Karpas-422 (cell line): ENCODE results near the gene RAI2. TPM values are rescaled to one million over a fixed set of nuclear protein-coding genes. Genes with fewer than 3 reads are reported as not detected.

Experiments used
- DNase-seq: peaks from one replicate; pipeline ENCODE4 v3.0.0-alpha.2; 2015
- H2AFZ ChIP-seq: fragments of 200-600 bp; sonication (generic); 2 replicates; pipeline ENCODE4 v1.6.1; 2014; ENCODE audit warnings: antibody characterized with exemption, low read length, mixed read lengths
- H3K27ac ChIP-seq: fragments of 200-600 bp; sonication (generic); 2 replicates; pipeline ENCODE4 v1.5.1; 2014; ENCODE audit warnings: mild to moderate bottlenecking, low read length, moderate library complexity
- H3K27me3 ChIP-seq: fragments of 200-600 bp; sonication (generic); 2 replicates; pipeline ENCODE4 v1.6.1; 2014; ENCODE audit warnings: low read length, mixed read lengths
- H3K36me3 ChIP-seq: fragments of 200-600 bp; sonication (generic); 2 replicates; pipeline ENCODE4 v1.6.1; 2014; ENCODE audit warnings: low read length, mixed read lengths; ENCODE audit not compliant: insufficient read depth
- H3K4me1 ChIP-seq: fragments of 200-600 bp; sonication (generic); 2 replicates; pipeline ENCODE4 v1.6.1; 2014; ENCODE audit warnings: mild to moderate bottlenecking, low read length, mixed read lengths
- H3K4me2 ChIP-seq: fragments of 200-600 bp; sonication (generic); 2 replicates; pipeline ENCODE4 v1.6.1; 2014; ENCODE audit warnings: low read length, low read depth, mild to moderate bottlenecking; ENCODE audit not compliant: poor library complexity, severe bottlenecking
- H3K4me3 ChIP-seq: fragments of 200-600 bp; sonication (generic); 2 replicates; pipeline ENCODE4 v1.5.1; 2014; ENCODE audit warnings: mild to moderate bottlenecking, antibody characterized with exemption, low read length, mixed read lengths
- H3K79me2 ChIP-seq: fragments of 200-600 bp; sonication (generic); 2 replicates; pipeline ENCODE4 v1.6.1; 2014; ENCODE audit warnings: mild to moderate bottlenecking, low read length, mixed read lengths
- H3K9ac ChIP-seq: fragments of 200-600 bp; sonication (generic); 2 replicates; pipeline ENCODE4 v1.6.0; 2014; ENCODE audit warnings: low read length
- H3K9me2 ChIP-seq: fragments of 200-600 bp; sonication (generic), shearing (Covaris generic); replicated peaks from 2 replicates; pipeline ENCODE4 v1.6.0; 2014; ENCODE audit warnings: mild to moderate bottlenecking, low read length, moderate library complexity; ENCODE audit not compliant: insufficient read depth
- H3K9me3 ChIP-seq: fragments of 300-700, 200-600 bp; sonication (generic); 2 replicates; pipeline ENCODE4 v1.6.1; 2014; ENCODE audit warnings: low read length, mixed read lengths
- H4K20me1 ChIP-seq: fragments of 200-600 bp; sonication (generic); 2 replicates; pipeline ENCODE4 v1.6.1; 2014; ENCODE audit warnings: mild to moderate bottlenecking, antibody characterized with exemption, low read length, low read depth; ENCODE audit not compliant: insufficient read depth
- total RNA-seq: library from RNA; depleted of rRNA; stranded (reverse); fragments of >200 nt; shearing (Covaris generic); gene quantifications from 2 replicates; pipeline ENCODE4 v1.2.3, GENCODE V29; 2014; ENCODE audit warnings: low replicate concordance; rRNA removed

The RAI2 gene
- total RNA-seq: not detected in 2 replicates

DNA sequence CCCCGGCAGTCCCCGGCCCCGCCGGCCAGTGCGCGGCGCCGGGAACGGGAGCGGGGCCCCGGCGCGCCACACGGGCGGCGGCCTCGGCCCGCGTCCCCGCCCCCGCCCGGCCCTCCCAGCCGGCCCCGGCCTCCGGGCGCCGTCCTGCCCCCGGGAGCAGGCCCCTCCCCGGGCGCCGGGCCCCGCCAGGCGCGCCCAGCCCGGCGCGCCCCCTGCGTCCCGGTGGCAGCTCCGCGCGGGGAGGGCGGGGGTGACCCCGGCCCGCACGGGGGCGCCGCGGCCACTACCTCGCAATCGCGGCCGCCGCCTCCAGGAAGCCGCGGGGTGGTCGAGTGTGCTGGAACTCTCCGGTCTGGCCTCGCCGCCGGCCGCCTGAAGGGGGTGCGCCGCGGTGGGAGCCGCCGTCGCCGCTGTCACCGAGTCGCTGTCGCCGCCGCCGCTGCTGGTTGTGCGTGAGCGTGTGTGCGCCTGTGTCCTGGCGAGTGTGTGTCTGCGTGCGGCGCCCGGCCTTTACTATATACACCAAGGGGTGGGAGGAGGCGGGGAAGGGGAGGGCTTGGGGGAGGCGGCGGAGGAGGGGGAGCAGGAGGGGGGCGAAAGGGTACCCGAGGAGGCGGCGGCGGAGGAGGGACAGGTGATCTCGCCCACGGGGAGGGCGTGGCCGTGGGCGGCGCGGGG, at the start of gene RAI2:
RAI2 (minus strand) TSS at position 488 of the 678 bp plus-strand sequence. CDS start 59,288 bp downstream, outside the sequence.
- Histone ChIP-seq H3K4me3 (no peak within 1 kb of the TSS), H2AFZ (no peak within 1 kb of the TSS)
- no peak for DNase-seq

DNA sequence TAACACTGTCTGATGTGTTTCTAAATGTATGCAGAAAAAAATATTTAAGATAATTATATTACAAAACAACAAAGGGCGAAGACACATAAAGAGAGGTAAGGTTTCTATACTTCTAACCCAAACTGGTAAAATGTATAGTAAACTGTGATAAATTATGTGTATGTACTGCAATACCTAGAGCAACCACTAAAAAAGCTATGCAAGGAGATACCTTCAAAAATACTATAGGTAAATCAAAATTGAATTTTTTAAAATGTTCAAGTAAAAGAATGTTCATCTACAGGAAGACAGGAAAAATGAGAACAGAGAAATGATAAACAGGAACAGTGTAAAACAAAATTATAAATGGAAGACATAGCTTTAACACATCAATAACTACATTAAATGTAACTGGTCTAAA, 27.3 kb upstream of the RAI2 start:
- Histone ChIP-seq H3K36me3 (no peaks in the 10 kb centered on the region), H2AFZ (no peak overlapping the region), H3K9me3 (no peaks in the 10 kb centered on the region), H3K79me2 (no peaks in the 10 kb centered on the region), H3K27me3 (no peaks in the 10 kb centered on the region), H3K27ac (no peak overlapping the region), H3K4me2 (no peak overlapping the region), H3K4me3 (no peak overlapping the region), H4K20me1 (no peaks in the 10 kb centered on the region), H3K9me2 (no peaks in the 10 kb centered on the region), H3K9ac (no peak overlapping the region), H3K4me1 (no peaks in the 10 kb centered on the region)
- no peak for DNase-seq

More for the DNA sequence above, at the start of gene RAI2:
- Histone ChIP-seq H3K9me2 (no peaks in the 10 kb centered on the region), H3K27me3 (no peaks in the 10 kb centered on the region), H3K4me2 (no peak within 1 kb of the TSS), H3K36me3 (no peaks in the 10 kb centered on the region), H3K9me3 (no peaks in the 10 kb centered on the region), H3K27ac (no peak within 1 kb of the TSS), H3K4me1 (no peaks in the 10 kb centered on the region), H4K20me1 (no peaks in the 10 kb centered on the region), H3K9ac (no peak within 1 kb of the TSS), H3K79me2 (no peaks in the 10 kb centered on the region)

DNA sequence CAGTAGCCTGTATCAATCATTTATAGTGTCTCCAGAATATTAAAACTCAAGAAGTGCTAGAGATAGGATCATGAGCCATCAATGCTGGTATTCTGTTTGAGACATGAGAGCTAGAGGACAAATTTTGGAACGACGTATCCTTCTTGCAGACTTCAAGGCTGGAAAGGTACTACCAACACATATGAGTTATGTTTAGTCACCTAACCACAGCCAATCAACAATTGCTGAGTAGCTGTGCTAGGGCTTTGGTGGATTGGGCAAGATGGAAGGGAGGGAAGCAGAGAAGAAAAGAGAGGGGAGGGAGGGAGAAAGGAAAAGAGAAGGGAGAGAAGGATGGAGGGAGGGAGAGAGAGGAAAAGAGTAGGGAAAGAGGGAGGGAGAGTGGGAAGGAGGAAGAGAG, 21.6 kb upstream of the RAI2 start:
- H3K4me1 ChIP-seq: no peaks in the 10 kb centered on the region
- no peak overlapping the region for H3K4me2 ChIP-seq
- H3K79me2 ChIP-seq: no peaks in the 10 kb centered on the region
- H3K4me3 ChIP-seq: no peak overlapping the region
- H3K9ac ChIP-seq: no peak overlapping the region
- H3K9me2 ChIP-seq: no peaks in the 10 kb centered on the region
- DNase-seq: no peak
- H3K27ac ChIP-seq: no peak overlapping the region
- H3K27me3 ChIP-seq: no peaks in the 10 kb centered on the region
- H4K20me1 ChIP-seq: no peaks in the 10 kb centered on the region
- no peaks in the 10 kb centered on the region for H3K9me3 ChIP-seq
- H2AFZ ChIP-seq: no peak overlapping the region
- H3K36me3 ChIP-seq: no peaks in the 10 kb centered on the region

DNA sequence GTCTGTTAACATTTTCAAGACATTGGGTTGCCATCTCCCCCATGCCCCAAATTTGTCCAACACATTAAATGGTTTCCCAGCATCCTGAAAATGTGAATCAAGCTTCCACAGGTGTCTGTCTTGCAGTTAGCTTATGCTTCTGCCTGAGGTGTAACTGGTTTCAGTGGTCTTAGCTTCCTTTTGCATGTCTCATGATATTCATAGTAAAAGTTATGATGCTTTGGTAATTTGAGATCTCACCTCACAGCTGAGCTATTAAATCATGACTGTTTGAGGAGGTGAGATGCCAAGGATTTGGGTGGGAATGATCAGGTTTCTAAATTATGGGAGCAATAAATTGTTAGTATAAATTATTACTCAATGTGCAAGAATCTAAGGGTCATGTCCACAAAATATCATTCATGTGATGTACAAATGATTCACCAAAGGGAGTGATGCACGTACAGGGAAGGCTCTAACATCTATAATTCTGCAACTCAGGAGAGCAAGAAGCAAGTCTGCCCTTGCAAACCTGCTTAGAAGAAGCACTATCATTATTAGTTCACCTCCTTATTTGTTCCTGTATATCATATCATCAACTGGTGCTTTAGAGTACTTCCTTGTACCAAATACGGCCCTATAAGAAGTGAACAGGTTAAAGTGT, 17.1 kb upstream of the RAI2 start:
- no peak overlapping the region for H3K4me3 ChIP-seq
- H3K27ac ChIP-seq: no peak overlapping the region
- no peaks in the 10 kb centered on the region for H3K4me1 ChIP-seq
- H3K9me3 ChIP-seq: no peaks in the 10 kb centered on the region
- H3K9ac ChIP-seq: no peak overlapping the region
- no peaks in the 10 kb centered on the region for H3K36me3 ChIP-seq
- no peaks in the 10 kb centered on the region for H3K9me2 ChIP-seq
- H4K20me1 ChIP-seq: no peaks in the 10 kb centered on the region
- no peak for DNase-seq
- no peak overlapping the region for H3K4me2 ChIP-seq
- H3K79me2 ChIP-seq: no peaks in the 10 kb centered on the region
- no peak overlapping the region for H2AFZ ChIP-seq
- no peaks in the 10 kb centered on the region for H3K27me3 ChIP-seq

DNA sequence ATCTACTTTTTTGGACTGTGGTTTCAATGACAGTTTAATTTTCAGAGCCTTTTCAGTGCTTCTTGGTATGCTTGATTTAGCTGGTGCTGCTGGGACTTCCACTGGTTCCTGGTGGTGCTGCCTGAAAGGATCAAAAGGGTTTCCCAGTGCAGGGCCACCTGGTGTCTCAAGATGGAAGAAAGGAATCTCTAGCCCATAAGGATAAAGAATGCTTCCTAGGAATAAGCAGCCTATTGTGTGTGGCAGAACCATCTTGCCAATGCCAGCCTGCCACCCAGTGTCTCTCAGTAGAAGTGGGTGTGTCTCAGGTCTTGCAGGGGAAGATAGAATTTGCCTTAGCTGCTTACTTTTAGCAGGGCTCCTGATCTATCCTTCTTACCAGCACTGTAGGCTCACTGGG, 15.0 kb upstream of the RAI2 start:
- H3K9me2 ChIP-seq: no peaks in the 10 kb centered on the region
- no peak overlapping the region for H3K4me3 ChIP-seq
- no peak overlapping the region for H3K4me2 ChIP-seq
- H3K9me3 ChIP-seq: no peaks in the 10 kb centered on the region
- no peaks in the 10 kb centered on the region for H3K4me1 ChIP-seq
- no peak overlapping the region for H3K27ac ChIP-seq
- H3K79me2 ChIP-seq: no peaks in the 10 kb centered on the region
- H3K36me3 ChIP-seq: no peaks in the 10 kb centered on the region
- no peak overlapping the region for H2AFZ ChIP-seq
- DNase-seq: no peak
- H3K9ac ChIP-seq: no peak overlapping the region
- no peaks in the 10 kb centered on the region for H3K27me3 ChIP-seq
- H4K20me1 ChIP-seq: no peaks in the 10 kb centered on the region

DNA sequence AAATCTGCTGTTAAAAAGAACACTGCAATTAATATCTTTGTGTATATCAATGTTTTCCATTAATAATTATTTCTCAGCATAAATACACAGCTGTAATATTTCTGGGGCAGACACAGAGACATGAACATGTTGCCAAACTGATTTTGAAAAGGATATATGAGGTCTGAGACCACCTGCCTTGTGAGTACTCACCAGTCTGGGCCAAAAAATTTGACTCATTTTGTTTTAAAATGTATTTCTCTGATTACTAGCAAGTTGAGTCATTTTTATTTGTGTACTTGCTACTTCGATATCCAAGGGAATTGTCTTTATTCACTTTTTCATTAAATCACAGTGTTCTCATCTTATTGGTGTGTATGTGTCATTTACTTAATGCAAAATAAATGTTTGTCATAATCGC, 8.5 kb upstream of the RAI2 start:
- Histone ChIP-seq H3K4me2 (no peak overlapping the region), H3K9me3 (no peaks in the 10 kb centered on the region), H4K20me1 (no peaks in the 10 kb centered on the region), H3K4me1 (no peaks in the 10 kb centered on the region), H3K4me3 (no peak overlapping the region), H3K79me2 (no peaks in the 10 kb centered on the region), H3K9me2 (no peaks in the 10 kb centered on the region), H3K27me3 (no peaks in the 10 kb centered on the region), H3K27ac (no peak overlapping the region), H2AFZ (no peak overlapping the region), H3K9ac (no peak overlapping the region), H3K36me3 (no peaks in the 10 kb centered on the region)
- no peak for DNase-seq

DNA sequence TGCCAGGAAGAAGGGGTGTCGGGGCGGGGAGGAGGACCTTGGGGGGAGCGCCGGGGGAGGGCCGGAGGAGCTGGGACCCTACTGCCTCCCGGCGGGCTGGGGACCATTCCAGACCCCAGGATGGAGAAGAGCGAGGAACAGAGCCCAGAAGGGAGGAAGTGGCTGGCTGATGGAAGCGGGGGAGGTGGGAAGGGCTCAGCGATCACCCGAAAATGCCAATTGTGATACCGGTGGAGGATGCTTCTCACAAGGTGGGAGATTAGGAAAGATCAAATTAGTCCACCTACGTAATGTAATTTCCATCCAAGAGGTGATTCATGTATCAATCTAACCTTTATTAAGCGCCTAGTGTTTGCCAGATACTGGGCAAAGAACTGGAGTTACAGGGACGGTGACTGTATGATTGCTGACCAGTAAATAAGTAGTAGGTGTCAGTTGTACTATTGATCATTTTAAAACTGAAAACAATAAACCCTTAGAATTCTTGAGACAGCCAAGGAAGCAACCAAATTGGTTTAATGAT, 452 bp upstream of the RAI2 start:
- H3K4me3 ChIP-seq: no peak overlapping the region
- no peak for DNase-seq
- no peaks in the 10 kb centered on the region for H3K9me3 ChIP-seq
- no peaks in the 10 kb centered on the region for H3K36me3 ChIP-seq
- no peaks in the 10 kb centered on the region for H4K20me1 ChIP-seq
- no peaks in the 10 kb centered on the region for H3K27me3 ChIP-seq
- no peak overlapping the region for H3K9ac ChIP-seq
- no peak overlapping the region for H3K4me2 ChIP-seq
- H3K27ac ChIP-seq: no peak overlapping the region
- H3K4me1 ChIP-seq: no peaks in the 10 kb centered on the region
- no peak overlapping the region for H2AFZ ChIP-seq
- H3K9me2 ChIP-seq: no peaks in the 10 kb centered on the region
- no peaks in the 10 kb centered on the region for H3K79me2 ChIP-seq

DNA sequence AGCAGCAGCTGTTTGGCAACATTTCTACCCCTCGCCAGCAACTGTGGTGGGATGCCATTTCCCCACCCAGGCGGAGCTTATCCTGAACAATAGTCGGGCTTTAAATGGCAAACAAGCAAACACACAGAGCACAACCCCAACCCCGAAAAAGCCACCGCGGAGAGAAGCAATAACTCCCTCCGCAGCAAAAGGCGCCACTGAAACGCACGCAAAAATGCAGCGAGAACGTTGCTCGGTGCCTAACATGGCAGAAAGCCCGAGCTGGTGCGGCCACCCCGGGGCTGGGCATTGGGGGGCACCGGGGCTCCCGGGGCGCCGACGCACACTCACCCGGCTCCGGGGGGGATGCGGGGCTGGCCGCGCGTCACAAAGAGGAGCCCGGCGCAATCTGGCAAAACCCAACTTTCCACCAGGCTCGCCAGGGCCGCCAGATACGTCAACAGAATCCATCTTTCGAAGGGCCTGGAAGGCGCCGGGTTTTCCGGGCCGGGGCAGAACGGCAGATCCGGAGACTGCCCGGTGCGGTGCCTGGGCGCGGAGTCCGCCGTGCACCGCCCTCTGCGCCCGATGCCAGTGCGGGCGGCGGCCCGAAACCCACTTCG, 818 bp downstream of the RAI2 start:
- H3K27ac ChIP-seq: no peak overlapping the region
- no peaks in the 10 kb centered on the region for H4K20me1 ChIP-seq
- H3K79me2 ChIP-seq: no peaks in the 10 kb centered on the region
- H3K9me3 ChIP-seq: no peaks in the 10 kb centered on the region
- no peaks in the 10 kb centered on the region for H3K36me3 ChIP-seq
- no peaks in the 10 kb centered on the region for H3K27me3 ChIP-seq
- no peak overlapping the region for H3K4me3 ChIP-seq
- H3K9ac ChIP-seq: no peak overlapping the region
- no peak for DNase-seq
- no peak overlapping the region for H2AFZ ChIP-seq
- no peaks in the 10 kb centered on the region for H3K9me2 ChIP-seq
- H3K4me2 ChIP-seq: no peak overlapping the region
- no peaks in the 10 kb centered on the region for H3K4me1 ChIP-seq
